Measurements from ENCODE around the gene ASB5. TPM values are rescaled to one million over a fixed set of nuclear protein-coding genes. Genes with fewer than 3 reads are reported as not detected.
A peak's percentile ranks its signal among the peaks of the same experiment; 100 is the strongest.

ASB5 gene
- total RNA-seq, 3 donors from 2014 or later (not counting 1 experiment from before 2014, with no cell fraction given) = not detected

GRCh38 chr4:176198316-176198903 is 70.6 kb downstream of the ASB5 start:
- Histone ChIP-seq H3K9me3 (ENCODE audit: control insufficient read depth, insufficient read depth, low read length) (no peaks in the 10 kb centered on the region), H3K27ac (ENCODE audit: low read length) (no peak overlapping the region), H3K4me3 (ENCODE audit: low read length) (no peak overlapping the region), H3K27me3 (ENCODE audit: control insufficient read depth, insufficient read depth, low read length) (no peaks in the 10 kb centered on the region), H3K4me1 (ENCODE audit: control insufficient read depth, insufficient read depth, low read length) (peaks cover 6% of the 10 kb centered on the region), H3K36me3 (ENCODE audit: control insufficient read depth, insufficient read depth, low read length) (no peaks in the 10 kb centered on the region)
- H3K4me1 Mint-ChIP-seq = peaks cover 9 to 10% of the 10 kb centered on the region in 2 donors
- H3K27ac Mint-ChIP-seq = no peak overlapping the region
- no peak for TF ChIP-seq CTCF (IDR thresholded peaks at IDR 0.05)
- DNase-seq = no peak
- H3K36me3 Mint-ChIP-seq = no peaks in the 10 kb centered on the region
- H3K4me3 Mint-ChIP-seq = no peak overlapping the region
- 93% methylated on average over 8 of the region's 8 CpGs for WGBS (ENCODE audit: insufficient coverage)
- H3K9me3 Mint-ChIP-seq = no peaks in the 10 kb centered on the region
- no peak for ATAC-seq
- peaks cover 10 to 18% of the 10 kb centered on the region in 2 donors for H3K27me3 Mint-ChIP-seq (ENCODE audit: low read depth in 2 of 2)
- intact Hi-C loops (cut with micrococcal nuclease) = loop anchor here (5.0 kb wide), 1 partner anchor 1916 kb away; the partner anchor contains the start of genes CEP44 and FBXO8

GRCh38 chr4:176195184-176195978 is 73.6 kb downstream of the ASB5 start, which contains the start of gene SPATA4:
TSS of gene SPATA4 (minus strand) at chr4:176195585. CDS start at chr4:176195562, 23 bp downstream.
- Histone ChIP-seq H3K27ac (ENCODE audit: low read length) (peak within 1 kb of the TSS; percentile 16), H3K4me1 (ENCODE audit: control insufficient read depth, insufficient read depth, low read length) (peaks cover 6% of the 10 kb centered on the region)
- 1% methylated on average over 45 of the region's 45 CpGs for WGBS (ENCODE audit: insufficient coverage)

GRCh38 chr4:176193938-176194337 is 75.1 kb downstream of the ASB5 start:
- TF ChIP-seq CTCF (IDR thresholded peaks at IDR 0.05) = no peak
- Histone ChIP-seq H3K27me3 (ENCODE audit: control insufficient read depth, insufficient read depth, low read length) (peaks cover 3% of the 10 kb centered on the region), H3K4me3 (ENCODE audit: low read length) (no peak overlapping the region), H3K9me3 (ENCODE audit: control insufficient read depth, insufficient read depth, low read length) (no peaks in the 10 kb centered on the region), H3K36me3 (ENCODE audit: control insufficient read depth, insufficient read depth, low read length) (no peaks in the 10 kb centered on the region), H3K4me1 (ENCODE audit: control insufficient read depth, insufficient read depth, low read length) (peaks cover 6% of the 10 kb centered on the region), H3K27ac (ENCODE audit: low read length) (no peak overlapping the region)
- peaks cover 9 to 10% of the 10 kb centered on the region in 2 donors for H3K4me1 Mint-ChIP-seq
- H3K27ac Mint-ChIP-seq = no peak overlapping the region
- no peaks in the 10 kb centered on the region for H3K9me3 Mint-ChIP-seq
- peak overlapping the region; percentile 35 for H3K4me3 Mint-ChIP-seq
- intact Hi-C loops (cut with micrococcal nuclease) = no loop called here
- 63% methylated on average over 3 of the region's 3 CpGs for WGBS (ENCODE audit: insufficient coverage)
- H3K27me3 Mint-ChIP-seq (ENCODE audit: low read depth in 2 of 2) = peaks cover 20 to 22% of the 10 kb centered on the region in 2 donors
- DNase-seq = no peak
- ATAC-seq = no peak
- no peaks in the 10 kb centered on the region for H3K36me3 Mint-ChIP-seq

More at GRCh38 chr4:176195184-176195978, 73.6 kb downstream of the ASB5 start, which contains the start of gene SPATA4:
- no peaks in the 10 kb centered on the region for H3K36me3 ChIP-seq (ENCODE audit: control insufficient read depth, insufficient read depth, low read length)
- peak; percentile 97 for ATAC-seq
- peak within 1 kb of the TSS; percentile 93 to 95 for H3K27ac Mint-ChIP-seq
- H3K4me1 Mint-ChIP-seq = peaks cover 9 to 10% of the 10 kb centered on the region in 2 donors
- H3K4me3 Mint-ChIP-seq = peak within 1 kb of the TSS; percentile 92
- intact Hi-C loops (cut with micrococcal nuclease) = loop anchor here (1.0 to 5.0 kb wide), 2 partner anchors 124 to 1913 kb away; partner anchors contain the start of genes CEP44, FBXO8 and SPCS3
- no peaks in the 10 kb centered on the region for H3K36me3 Mint-ChIP-seq
- peak; percentile 91 to 96 for DNase-seq
- H3K9me3 Mint-ChIP-seq = no peaks in the 10 kb centered on the region
- H3K4me3 ChIP-seq (ENCODE audit: low read length) = peak within 1 kb of the TSS; percentile 37
- no peak for TF ChIP-seq CTCF (IDR thresholded peaks at IDR 0.05)
- H3K9me3 ChIP-seq (ENCODE audit: control insufficient read depth, insufficient read depth, low read length) = no peaks in the 10 kb centered on the region
- H3K27me3 ChIP-seq (ENCODE audit: control insufficient read depth, insufficient read depth, low read length) = peaks cover 3% of the 10 kb centered on the region
- H3K27me3 Mint-ChIP-seq (ENCODE audit: low read depth in 2 of 2) = peaks cover 12 to 17% of the 10 kb centered on the region in 2 donors

All from natural killer cell (primary cell).